IPS DF 4.7 (cell line): ENCODE data around the gene TBX3.

Experiments used
- DNase-seq: peaks from one replicate; pipeline ENCODE4 v3.0.0-alpha.2; 2013; ENCODE audit warnings: low spot score; ENCODE audit errors: extremely low read depth

Gene TBX3

DNA sequence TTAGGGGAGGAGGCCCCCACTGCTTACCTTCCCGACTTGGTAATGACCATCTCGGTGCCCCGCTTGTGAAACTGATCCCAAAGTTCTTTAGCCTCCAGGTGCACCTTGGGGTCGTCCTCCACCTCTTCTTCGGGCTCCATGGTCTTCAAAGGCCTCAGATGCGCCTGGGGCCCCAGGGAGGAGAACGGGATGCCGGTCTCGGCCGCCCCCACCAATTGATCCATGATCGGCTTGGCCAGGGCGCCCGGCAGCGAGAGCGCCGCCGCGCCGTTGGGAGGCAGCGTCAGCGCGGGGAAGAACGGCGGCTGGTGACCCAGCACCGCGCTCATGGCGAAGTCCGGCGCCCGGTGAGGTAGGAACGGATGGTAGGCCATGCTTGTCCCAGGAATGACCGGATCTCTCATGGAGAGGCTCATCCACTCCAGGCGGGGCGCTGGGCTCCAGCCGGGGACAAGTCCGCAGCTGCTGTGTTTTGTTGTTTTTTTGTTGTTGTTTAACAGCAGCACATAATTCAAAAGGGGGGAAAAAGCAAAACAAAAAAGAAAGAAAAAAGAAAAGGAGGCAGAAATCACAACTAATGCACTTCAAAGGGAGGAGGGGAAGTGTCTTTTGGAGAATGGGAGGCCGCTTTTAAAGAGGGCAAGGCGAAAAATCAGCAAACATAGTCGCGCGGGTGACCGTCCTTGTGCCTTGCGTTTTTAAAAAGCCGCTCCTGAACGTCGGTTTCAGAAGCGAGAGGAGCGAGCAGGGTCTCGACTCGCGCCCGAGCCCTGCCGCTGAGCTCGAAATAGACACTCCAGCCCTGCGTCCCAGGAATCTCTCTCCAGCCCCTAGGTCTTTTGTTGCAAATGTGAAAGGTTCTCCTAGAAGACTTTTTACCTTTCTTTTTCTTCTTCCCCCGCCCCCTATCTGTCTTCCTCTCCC lies 928 bp downstream of the TBX3 start:
- no peak for DNase-seq

DNA sequence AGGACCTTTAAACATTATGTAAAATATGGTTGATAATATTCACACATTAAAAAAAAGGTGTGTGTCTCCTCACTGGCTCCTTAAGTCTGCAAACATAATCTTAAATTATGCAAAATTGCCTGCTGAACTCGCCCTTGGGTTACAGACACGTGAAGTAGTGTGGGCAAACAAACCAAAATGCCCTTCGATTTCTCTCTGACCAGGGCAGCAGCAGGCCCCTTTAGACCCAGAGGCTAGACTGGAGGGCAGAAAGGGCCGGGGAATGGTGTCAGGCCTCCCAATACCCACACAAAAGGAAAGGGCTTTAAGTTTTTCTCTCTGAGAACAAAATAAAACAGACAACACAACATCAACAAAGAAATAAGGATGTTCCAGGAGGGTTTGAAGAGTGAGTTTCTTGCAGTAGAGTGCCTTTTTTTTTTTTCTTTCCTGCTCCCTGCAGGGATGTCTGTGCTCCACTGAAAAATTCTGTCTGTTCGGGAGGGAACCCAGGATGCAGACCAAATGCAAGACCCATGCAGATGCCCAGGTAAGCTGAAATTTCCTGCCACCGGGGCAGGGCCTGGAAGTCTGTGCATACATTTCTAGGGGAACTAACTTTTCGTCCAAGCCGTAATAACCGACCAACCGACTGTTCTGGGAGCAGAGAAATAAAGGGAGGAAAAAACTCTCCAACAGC lies 1.7 kb downstream of the TBX3 start:
- no peak for DNase-seq

DNA sequence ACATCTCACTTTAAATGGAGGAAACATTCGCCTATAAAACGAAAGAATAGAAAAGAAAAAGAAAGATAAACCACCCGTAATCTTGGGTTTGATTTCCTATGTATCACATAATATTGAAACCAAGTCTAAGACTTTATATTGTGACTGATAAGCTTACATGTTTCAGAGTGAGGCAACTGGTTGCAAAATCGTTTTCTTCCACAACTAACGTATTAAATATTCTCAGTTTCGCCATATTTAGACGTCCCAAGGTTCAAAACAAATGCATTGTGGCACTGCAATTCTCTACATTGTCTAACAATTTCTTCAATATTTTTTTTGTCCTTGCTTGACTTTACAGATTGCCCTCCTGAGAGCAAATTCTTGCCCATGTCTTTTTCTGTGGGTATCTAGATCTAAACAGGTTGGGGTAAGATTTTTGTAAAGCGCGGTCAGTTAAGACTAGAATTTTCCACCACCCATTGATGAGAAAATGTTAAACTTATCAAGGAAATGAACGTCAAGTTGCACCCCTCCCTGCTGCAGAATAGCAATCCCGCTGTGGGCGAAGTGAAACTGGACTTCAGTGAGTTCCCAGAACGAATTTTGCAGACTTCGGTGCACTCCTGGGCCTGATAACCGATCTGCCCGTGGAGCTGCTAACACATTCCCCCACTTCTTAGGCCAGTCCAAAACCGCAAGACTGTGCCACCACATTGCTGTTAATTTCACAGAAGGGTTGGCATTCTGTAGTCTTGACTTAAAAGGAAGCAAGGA lies 2.7 kb downstream of the TBX3 start:
- DNase-seq, result no peak

DNA sequence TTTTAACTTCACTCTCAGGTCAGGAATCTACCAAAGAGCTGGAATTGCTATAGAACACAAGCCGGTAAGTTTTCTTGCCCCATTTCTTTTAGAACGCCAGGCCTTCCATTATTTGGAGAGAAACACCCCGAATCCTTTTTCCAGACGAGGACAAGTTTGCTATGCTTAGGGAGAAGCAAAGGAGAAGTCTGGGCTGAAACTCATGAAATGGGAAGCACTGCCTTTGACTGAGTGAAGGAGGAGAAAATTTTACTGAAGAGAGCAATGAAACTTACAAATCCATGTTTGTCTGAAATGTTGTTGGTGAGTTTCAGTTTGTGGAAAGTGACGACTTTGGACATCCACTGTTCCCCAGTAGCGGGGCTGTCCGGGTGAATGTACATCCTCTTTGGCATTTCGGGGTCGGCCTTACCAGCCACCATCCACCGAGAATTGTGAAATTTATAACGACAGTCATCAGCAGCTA lies 3.3 kb downstream of the TBX3 start:
- DNase-seq, result no peak

DNA sequence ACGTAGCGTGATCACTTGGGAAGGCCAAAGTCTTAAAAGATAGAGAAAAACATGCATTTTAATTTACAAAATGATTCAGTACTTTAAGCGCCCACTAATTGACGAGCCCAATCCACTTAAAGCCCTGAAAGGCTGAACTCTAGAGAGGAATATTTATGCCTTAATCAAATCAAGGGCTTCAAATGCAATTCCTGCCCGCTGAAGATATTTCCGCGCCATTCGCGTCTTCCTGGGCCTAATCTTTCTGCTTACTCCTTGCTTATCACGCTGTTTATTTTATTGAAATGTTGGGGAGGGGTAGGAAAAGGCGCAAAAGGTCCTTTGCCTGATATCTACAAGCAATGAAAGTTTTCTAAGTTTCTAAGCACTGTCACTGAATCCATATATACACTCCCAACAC lies 4.0 kb downstream of the TBX3 start:
- no peak for DNase-seq

DNA sequence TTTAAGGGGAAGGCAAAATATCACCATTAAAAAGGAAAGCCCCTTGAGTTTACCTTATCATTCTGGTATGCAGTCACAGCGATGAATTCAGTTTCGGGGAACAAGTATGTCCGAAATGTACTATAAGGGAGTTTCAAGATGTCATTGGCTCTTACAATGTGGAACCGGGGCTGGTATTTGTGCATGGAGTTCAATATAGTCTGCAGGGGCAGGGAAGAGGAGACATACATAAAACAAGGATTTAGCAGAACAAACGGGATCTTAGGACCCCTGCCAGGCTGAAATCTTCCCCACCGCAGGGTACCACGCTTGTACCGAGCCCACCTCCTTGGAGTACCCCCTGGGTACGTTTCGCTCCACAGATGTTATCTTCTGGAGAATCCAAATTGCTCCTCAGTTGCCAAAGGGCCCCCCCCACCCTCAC lies 4.5 kb downstream of the TBX3 start:
- no peak for DNase-seq

DNA sequence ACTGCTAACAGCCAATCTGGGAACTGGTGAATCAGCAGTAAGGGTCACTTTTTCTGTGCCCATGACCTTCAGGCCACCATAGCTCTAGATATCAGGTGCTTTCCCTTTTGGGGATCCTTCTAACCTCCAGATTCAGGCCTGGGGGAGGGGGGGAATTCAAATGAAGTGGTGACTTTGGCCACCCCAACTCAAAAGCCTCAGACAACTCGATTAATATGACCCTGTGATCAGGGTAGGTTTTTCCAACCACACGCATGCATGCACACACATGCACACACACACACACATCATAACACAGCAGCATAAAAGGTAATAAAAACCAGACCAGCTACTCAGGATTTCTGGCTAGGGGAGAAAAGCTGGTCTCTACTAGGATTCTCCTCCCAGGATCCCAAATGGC lies 5.3 kb downstream of the TBX3 start:
- DNase-seq, result no peak

DNA sequence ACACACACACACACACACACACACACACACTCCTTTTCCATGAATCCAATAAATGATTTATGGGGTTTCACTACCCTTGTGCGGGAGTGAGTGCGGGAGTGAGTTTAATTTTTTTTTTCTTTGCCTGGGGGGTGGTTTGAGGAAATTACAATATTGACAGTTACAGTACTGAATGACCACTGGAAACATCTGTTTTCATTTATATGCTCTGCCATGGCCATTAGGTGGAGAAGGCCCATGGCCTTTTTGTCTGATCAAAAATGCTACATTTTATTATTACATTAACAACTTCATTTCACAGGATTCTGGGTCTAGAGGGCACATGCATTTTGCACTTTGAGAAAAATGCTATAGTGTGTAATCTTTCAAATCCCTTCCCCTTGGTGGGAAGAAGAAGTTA lies 5.9 kb downstream of the TBX3 start:
- DNase-seq, result no peak

DNA sequence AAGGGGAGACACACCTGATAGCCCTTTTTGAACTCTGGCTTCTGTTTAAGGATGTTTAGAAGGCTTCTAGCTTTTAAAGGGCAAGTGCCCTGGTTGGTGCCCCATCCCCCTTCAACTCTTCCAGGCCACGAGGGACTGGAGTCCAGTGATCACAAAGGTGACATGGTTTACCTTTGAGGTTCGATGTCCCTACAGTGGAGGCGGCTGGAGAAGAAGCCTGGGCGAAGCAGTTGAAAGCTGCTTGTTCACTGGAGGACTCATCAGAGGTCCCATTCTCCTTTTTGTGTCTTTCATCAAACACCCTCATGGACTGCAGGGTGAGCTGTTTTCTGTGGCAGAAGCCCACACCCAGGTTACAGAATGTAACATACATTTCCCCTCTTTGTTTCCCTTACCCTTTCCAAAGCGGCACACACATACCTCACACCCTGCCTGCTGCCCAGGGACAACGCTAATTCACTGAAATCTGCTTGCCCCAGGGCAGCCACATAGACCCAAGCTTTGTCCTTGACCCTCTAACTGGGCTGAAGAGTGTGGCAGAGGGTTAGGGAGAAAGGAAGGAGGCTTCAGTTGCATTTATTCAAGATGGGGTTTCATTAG lies 7.7 kb downstream of the TBX3 start:
- DNase-seq, result no peak

DNA sequence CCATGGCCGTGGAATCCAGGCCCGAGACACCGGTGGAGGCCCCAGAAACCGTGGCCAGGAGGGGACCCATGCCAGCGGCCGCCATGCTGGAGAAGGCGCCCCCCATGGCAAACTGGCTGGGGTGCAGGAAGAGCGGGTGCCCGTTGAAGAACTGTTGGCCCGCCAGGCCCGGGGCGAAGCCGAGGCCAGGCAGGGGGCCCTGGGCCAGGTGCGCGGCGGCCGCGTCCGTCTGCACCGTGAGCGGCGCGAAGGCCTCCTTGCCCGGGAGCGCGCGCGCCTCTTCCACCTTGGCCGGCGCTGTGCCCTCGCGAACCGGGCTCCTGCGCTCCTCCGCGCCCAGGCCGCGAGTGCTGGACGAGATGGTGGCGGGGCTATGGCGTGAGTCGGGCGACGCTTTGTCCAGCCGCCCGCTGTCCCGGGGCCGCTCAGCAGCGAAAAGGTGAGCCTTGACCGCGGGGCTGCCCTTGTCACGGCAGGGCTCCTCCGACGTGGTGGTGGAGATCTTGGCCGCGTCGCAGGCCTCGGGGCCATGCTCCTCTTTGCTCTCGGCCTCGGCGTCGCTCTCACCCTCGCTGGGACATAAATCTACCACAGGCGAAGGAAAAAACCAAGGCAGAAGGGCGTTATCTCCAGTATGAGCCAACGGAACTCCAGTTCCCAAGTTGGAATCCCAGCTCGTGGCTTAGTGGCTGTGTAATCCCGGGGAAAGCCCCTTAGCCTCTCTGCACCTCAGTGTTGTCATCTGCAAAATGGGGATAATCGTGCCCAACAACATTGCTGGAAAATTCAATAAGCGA lies 9.5 kb downstream of the TBX3 start:
- no peak for DNase-seq

DNA sequence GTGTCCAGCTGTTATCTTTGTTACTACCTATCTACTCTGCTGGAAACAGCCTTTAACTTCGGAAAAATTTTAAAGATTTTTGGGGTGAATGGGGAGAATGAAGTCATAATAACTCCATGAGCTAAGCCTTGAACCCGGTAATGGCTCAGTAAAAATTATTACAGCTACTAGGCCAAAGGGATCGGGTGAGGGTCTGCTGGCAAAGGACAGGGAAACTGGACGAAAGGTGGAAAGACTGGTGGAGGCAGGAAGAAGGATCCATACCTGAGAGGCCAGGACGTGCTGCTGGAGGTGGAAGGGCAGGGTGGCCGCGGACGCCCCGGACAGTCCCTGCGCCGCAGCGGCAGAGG lies 10.1 kb downstream of the TBX3 start:
- DNase-seq, result no peak

DNA sequence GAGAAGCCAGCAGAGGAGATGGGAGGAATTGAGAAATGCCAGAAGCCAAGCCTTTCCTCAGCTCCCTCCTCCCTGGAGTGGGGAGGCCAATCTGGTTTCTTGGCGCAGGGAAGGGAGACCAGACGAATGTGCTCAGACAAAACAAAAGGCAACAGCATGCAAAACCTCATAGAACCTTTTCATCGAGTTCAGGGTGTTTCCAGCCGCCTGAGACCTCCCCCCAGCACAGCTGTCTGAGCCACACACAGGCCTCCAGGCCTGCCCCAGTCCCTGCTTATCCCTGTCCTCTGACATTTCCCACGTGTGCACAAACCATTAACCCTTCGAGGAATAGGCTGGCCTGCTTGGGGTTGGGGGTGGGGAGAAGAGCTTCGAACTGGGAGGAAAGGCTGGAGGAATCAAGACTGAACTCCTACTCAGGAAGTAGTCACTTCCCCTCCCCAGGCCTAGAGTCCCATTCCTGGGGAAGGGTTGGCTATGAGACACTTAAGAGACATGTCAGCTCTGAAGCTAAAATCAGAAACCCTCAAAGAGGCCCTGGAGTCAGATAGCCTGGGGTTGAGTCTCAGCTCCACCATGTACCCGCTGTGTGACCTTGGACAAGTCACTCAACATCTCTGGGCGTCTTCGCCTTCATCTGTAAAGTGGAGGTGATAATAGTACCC lies 10.7 kb downstream of the TBX3 start:
- DNase-seq, result no peak

DNA sequence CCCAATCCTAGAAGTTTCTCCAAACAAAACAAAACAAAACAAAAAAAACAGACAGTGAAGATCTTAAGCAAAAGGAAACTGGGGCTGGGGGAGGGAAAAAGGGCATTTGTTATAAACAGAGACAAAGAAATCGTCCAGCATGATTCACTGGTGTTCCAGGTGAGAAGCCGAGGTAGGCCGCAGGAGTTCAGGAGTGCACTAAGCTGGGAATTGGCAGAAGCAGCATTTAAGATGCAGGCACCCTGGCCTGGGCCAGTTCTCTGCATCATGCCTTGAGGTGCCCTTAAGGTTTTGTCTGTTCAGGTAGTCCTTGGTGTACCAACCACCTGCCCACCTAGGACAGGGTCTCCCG lies 11.2 kb downstream of the TBX3 start:
- DNase-seq, result no peak

DNA sequence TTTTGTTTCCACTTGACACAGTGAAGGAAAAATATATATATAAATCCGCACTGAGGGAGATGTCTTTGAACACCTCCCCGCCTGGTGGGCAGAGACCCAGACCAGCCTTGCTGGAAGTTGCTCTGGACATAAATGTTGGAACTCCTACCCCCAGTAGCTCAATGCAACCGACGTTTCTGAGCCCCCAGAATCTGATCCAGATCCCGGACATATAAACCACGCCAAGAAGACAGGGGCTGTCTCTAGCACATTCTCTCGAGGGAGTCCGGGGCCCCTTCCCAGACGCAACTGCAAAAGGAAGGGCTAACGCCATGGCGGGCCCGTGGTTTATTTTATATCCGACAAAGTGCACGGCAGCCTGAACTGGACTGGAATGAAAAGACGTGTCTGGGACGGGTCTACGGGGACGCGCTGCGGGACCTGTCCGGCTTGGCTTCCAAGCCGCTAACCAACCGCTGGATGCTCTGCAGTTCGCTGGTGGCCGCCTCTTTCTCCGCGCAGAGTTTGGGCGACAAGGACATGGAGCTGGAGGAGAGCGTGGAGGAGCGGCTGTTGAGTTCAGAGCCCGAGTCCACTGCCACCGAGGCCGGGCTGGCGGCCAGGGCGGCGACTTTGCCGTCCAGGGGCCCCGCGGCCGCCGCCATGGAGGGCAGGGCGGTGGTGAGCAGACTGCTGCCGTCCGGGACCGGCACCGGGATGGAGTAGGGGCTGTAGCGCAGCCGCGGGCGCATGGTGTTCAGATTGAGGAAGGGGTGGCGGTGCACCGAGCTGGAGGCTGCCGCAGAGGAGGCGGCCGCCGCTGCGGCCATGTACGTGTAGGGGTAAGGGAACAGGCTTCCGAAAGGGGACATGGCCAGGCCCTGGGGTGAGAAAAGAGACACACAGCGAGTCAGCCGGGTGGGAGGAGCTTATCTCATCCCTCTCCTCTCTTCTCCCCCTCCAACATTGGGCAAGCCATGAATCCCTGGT lies 12.2 kb downstream of the TBX3 start:
- no peak for DNase-seq

DNA sequence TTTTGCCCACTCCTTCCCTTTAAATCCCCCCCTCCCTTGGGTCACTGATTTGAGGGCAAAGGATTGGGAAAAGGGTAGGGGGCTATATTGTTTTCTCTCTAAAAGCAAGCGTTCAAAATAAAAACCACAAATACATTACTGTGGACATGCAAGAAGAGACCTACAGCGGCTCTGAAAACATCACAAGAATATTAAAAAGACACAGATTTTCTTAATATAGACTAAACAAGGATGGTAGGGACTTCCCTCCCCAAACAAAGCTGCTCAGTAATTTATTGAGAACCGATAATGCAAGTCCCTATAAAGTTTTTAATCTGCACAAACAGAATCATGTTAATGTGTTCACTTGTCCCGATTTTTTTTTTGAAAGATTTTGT lies 12.9 kb downstream of the TBX3 start:
- DNase-seq, result no peak

DNA sequence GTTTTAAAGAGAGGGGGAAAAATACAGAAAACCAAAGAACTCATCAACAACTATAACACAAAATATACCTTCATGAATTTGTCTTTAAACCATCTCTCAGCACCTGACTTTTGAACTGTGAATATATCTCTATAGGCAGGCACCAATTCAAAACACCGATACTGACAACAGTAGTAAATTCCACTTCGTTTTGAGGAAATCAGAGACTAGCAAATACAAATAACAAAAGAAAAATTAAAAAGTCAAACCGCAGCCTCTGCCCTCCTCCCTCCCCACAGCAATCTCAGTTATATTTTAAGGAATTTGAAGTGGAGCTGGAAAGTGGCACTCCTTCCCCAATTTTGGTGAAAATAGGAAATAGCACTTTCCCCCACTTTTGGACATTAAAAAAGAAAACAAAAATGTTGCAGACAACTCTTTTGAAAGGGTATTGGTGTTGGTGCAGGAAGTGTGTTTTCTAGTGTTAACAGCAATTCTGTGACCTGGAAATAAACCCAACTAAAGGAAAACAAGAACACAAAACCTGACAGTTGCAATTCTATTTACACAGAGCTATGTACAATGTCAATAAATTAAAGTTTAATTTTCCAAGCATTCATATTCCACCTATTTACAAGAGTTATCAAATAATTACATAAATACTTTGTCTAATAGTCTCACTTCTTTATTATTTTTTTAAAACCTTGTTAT lies 13.5 kb downstream of the TBX3 start:
- no peak for DNase-seq

DNA sequence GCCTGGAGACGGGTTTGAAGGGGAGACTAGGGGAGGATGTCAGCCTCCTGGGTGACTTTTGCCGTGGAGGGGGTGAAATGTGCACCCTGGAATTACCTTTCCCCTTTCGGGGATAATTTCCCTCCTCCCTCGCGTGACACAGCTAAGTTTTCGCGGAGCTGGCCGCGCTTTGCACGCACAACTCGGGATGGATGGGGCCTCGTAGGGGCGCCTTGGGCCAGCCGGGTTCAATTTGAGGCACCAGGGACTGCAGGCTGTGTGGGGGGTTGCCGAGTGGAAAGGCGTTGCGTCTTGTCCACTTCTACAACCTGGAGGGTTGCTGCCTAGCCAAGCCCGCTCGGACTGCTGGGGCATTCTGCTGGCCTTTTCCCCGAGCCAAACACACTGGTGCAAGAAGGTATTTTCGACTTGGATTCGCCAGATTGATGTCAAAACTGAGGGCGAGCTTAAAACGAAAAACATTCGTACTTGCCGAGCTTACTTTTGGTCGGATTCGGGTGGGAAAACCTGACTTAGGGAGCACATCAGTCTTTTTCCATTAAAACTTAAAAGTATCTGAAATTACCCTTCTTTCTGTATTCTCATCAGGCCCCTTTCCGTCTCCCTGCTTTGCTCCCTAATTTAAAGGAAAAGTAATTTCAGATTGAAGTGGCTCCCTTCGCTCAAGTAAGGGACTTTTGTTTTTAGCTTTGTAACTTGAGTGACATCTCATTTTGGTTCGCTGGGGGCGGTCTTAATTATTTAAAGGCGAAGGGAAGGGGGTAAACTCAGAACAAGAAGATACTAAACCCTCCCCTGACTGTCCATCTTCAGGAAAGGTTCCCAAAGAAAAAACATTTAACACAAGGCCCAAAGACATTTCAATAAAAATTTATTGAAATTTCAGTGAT lies 14.3 kb downstream of the TBX3 start:
- no peak for DNase-seq

DNA sequence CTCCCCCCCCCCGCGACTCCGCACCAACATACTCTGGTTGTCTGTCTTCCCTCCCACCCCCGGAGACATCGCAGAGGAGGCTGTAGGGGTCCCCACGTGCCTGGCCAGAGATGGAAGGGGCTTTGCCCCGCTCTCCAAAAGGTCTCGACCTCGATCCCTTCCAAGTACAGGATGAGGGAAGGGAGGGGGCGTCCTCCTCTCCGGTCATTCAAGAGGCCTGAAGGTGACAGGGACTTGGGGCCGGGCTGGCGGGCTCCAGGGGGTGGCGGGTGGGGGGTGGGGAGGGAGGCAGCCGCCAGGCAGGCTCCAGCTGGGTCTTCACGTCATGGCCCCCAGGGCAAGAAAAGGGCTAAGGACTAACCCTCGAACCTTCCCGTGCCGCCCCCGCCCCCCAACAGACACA lies 15.1 kb downstream of the TBX3 start:
- no peak for DNase-seq
